ENCODE measurements around the gene ALDOA. TPM values are rescaled to one million over a fixed set of nuclear protein-coding genes. Genes with fewer than 3 reads are reported as not detected.

The ALDOA gene
- total RNA-seq, 2 donors from 2014 or later = 2,396 to 2,926 TPM

GRCh38 chr16:30094541-30095165 is 29.1 kb downstream of the ALDOA start:
- peak overlapping the region; percentile 88 for H3K27ac ChIP-seq
- peak overlapping the region; percentile 94 to 98 for H3K9ac ChIP-seq (ENCODE audit: low read depth in 2 of 2, low read length in 2 of 2)
- intact Hi-C loops (cut with DNase I) = loop anchor here (10.0 kb wide), 2 partner anchors 260 to 320 kb away; partner anchors contain the start of gene CD2BP2

GRCh38 chr16:30095166-30096078 is 29.9 kb downstream of the ALDOA start:
- no peak for TF ChIP-seq CTCF (IDR thresholded peaks at IDR 0.05)
- Histone ChIP-seq H3K27me3 (no peaks in the 10 kb centered on the region), H3K36me3 (peaks cover 3% of the 10 kb centered on the region), H3K9ac (ENCODE audit: low read depth in 2 of 2, low read length in 2 of 2) (peak overlapping the region; percentile 94 to 98), H3K9me3 (no peaks in the 10 kb centered on the region), H3K4me3 (peak overlapping the region; percentile 71), H3K4me1 (peaks cover 13% of the 10 kb centered on the region), H3K27ac (peak overlapping the region; percentile 88)
- intact Hi-C loops (cut with DNase I) = loop anchor here (10.0 kb wide), 2 partner anchors 259 to 319 kb away; partner anchors contain the start of gene CD2BP2
- peak; percentile 50 for DNase-seq

More at GRCh38 chr16:30094541-30095165, 29.1 kb downstream of the ALDOA start:
- no peak for TF ChIP-seq CTCF (IDR thresholded peaks at IDR 0.05)
- peak overlapping the region; percentile 71 for H3K4me3 ChIP-seq
- H3K9me3 ChIP-seq = no peaks in the 10 kb centered on the region
- no peak for DNase-seq
- peaks cover 13% of the 10 kb centered on the region for H3K4me1 ChIP-seq
- H3K27me3 ChIP-seq = no peaks in the 10 kb centered on the region
- H3K36me3 ChIP-seq = peaks cover 3% of the 10 kb centered on the region

GRCh38 chr16:30096105-30096861 is 30.7 kb downstream of the ALDOA start, which contains the start of gene YPEL3:
YPEL3 (minus strand) TSS chr16:30096213; CDS start chr16:30095482, 731 bp downstream.
- Histone ChIP-seq H3K4me1 (peaks cover 9% of the 10 kb centered on the region), H3K4me3 (peak within 1 kb of the TSS; percentile 71), H3K27ac (peak within 1 kb of the TSS; percentile 88), H3K27me3 (no peaks in the 10 kb centered on the region), H3K9me3 (no peaks in the 10 kb centered on the region), H3K36me3 (peaks cover 3% of the 10 kb centered on the region), H3K9ac (ENCODE audit: low read depth in 2 of 2, low read length in 2 of 2) (peak within 1 kb of the TSS; percentile 94 to 98)
- no peak for TF ChIP-seq CTCF (IDR thresholded peaks at IDR 0.05)
- intact Hi-C loops (cut with DNase I) = loop anchor here (10.0 kb wide), 2 partner anchors 259 to 319 kb away; partner anchors contain the start of gene CD2BP2
- DNase-seq = peak; percentile 91

GRCh38 chr16:30096862-30097563 is 31.5 kb downstream of the ALDOA start:
- peak overlapping the region in 1 of 2 donors; percentile 85 for H3K9ac ChIP-seq (ENCODE audit: low read depth in 2 of 2, low read length in 2 of 2)
- peak overlapping the region; percentile 88 for H3K27ac ChIP-seq
- no peaks in the 10 kb centered on the region for H3K27me3 ChIP-seq
- DNase-seq = no peak
- peaks cover 8% of the 10 kb centered on the region for H3K4me1 ChIP-seq
- peaks cover 3% of the 10 kb centered on the region for H3K36me3 ChIP-seq
- TF ChIP-seq CTCF (IDR thresholded peaks at IDR 0.05) = no peak
- intact Hi-C loops (cut with DNase I) = loop anchor here (10.0 kb wide), 2 partner anchors 258 to 318 kb away; partner anchors contain the start of gene CD2BP2
- peak overlapping the region; percentile 71 for H3K4me3 ChIP-seq
- H3K9me3 ChIP-seq = no peaks in the 10 kb centered on the region

All from colonic mucosa (tissue), 4 donors.